BE2C (cell line): ENCODE results near the gene TMEFF2.

ENCODE experiments used
- DNase-seq: peaks from one replicate; pipeline ENCODE4 v3.0.0-alpha.2; 2020
- H3K27me3 ChIP-seq: fragments of 250-450 bp; sonication (Bioruptor Pico); 2 replicates; pipeline ENCODE4 v1.5.1; 2020; ENCODE audit warnings: mild to moderate bottlenecking
- H3K36me3 ChIP-seq: fragments of 250-450 bp; sonication (Bioruptor Pico); 2 replicates; pipeline ENCODE4 v1.5.1; 2020; ENCODE audit warnings: mild to moderate bottlenecking
- H3K4me1 ChIP-seq: fragments of 250-450 bp; sonication (Bioruptor Pico); 2 replicates; pipeline ENCODE4 v1.5.1; 2020
- H3K4me3 ChIP-seq: 2 replicates; pipeline ENCODE4 v1.5.1; 2011; ENCODE audit warnings: low read depth, low read length
- H3K9me3 ChIP-seq: fragments of 250-450 bp; sonication (Bioruptor Pico); 2 replicates; pipeline ENCODE4 v1.5.1; 2020
- TF ChIP-seq, protein P1 (sequence below): IDR thresholded peaks from 2 replicates; pipeline ENCODE4 v1.5.1; 2012; ENCODE audit warnings: mild to moderate bottlenecking, low read depth, low read length

Gene TMEFF2

DNA sequence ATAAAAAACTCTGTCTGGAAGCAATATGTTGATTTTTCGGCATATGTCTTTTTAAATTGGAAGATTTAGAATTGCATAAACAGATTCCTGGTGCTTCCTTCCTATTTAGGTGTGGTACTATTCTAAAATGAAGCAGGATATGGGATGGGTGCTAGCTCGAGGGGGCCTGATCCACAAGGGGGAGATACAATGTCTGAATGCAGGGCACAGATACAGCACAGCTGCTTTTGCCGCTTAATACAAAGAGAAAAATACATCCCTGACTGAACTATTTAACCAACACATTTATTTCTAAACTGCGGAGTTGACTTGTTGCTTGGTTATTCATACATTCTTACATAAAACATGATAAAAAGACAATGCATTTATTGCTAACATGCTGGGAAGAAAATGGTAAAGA, 169.1 kb downstream of the TMEFF2 start:
- no peaks in the 10 kb centered on the region for H3K27me3 ChIP-seq
- H3K4me3 ChIP-seq = no peak overlapping the region
- TF ChIP-seq, protein P1, sequence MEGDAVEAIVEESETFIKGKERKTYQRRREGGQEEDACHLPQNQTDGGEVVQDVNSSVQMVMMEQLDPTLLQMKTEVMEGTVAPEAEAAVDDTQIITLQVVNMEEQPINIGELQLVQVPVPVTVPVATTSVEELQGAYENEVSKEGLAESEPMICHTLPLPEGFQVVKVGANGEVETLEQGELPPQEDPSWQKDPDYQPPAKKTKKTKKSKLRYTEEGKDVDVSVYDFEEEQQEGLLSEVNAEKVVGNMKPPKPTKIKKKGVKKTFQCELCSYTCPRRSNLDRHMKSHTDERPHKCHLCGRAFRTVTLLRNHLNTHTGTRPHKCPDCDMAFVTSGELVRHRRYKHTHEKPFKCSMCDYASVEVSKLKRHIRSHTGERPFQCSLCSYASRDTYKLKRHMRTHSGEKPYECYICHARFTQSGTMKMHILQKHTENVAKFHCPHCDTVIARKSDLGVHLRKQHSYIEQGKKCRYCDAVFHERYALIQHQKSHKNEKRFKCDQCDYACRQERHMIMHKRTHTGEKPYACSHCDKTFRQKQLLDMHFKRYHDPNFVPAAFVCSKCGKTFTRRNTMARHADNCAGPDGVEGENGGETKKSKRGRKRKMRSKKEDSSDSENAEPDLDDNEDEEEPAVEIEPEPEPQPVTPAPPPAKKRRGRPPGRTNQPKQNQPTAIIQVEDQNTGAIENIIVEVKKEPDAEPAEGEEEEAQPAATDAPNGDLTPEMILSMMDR = no peak
- H3K4me1 ChIP-seq = no peaks in the 10 kb centered on the region
- no peaks in the 10 kb centered on the region for H3K9me3 ChIP-seq
- DNase-seq = no peak
- no peaks in the 10 kb centered on the region for H3K36me3 ChIP-seq

DNA sequence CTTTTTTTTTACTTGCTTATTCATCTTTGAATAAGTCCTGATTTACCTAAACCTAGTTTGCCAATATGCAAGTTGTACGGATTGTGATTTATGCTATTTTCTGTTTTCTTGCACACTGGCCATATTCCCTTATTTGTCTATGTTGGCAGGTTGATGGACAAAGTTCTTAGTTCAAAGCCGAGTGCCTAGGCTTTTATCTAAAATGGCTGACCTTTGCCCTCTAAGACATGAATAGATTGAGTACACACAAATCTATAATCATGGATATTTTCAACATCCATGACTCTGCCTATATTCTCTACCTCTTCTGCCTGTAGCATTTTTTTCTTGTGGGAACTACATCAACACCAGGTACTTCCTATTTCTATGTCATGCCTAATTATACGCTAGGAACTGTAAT, 171.7 kb downstream of the TMEFF2 start:
- H3K4me3 ChIP-seq = no peak overlapping the region
- no peaks in the 10 kb centered on the region for H3K27me3 ChIP-seq
- no peaks in the 10 kb centered on the region for H3K4me1 ChIP-seq
- no peak for DNase-seq
- no peaks in the 10 kb centered on the region for H3K9me3 ChIP-seq
- TF ChIP-seq, protein P1 = no peak
- H3K36me3 ChIP-seq = no peaks in the 10 kb centered on the region

DNA sequence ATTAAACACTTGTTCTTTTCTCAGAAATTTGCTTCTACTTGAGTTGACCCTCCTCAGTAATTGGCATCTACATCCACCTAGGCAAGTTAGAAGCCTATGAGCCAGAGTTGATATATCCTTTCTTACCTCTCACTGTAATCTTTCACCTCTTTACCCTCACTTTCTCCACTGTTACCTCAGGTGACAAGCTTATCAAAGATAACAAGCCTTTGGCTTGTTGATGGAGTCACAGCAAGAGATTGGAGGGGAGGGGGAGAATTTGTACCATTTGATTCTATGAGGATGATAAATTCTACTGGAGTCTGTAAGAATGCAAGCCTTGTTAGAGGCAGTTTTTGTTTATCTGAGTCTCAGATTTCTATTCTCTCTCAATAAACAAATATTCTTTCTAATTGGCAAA, 176.9 kb downstream of the TMEFF2 start:
- no peaks in the 10 kb centered on the region for H3K36me3 ChIP-seq
- H3K4me1 ChIP-seq = no peaks in the 10 kb centered on the region
- H3K4me3 ChIP-seq = no peak overlapping the region
- no peak for DNase-seq
- no peaks in the 10 kb centered on the region for H3K27me3 ChIP-seq
- H3K9me3 ChIP-seq = no peaks in the 10 kb centered on the region
- TF ChIP-seq, protein P1 = no peak

DNA sequence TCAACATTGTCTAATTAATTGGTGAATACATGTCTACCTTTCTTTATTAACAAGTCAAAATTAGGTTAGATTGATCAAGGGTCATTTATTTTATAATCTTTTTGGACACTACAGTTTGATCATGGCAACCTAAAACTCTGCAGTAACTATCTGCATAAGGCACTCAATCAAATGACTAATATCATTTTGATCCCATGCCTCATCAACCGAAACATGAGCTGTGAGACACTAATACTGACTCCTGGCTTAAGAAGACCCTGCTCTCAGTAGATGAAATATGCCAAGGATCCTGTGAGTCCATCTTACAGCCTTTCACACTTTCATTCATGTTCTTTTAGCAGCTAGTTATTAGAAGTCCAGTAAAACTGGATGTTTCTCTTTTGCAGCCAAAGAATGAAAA, 178.5 kb downstream of the TMEFF2 start:
- Histone ChIP-seq H3K4me1 (no peaks in the 10 kb centered on the region), H3K27me3 (no peaks in the 10 kb centered on the region), H3K4me3 (no peak overlapping the region), H3K9me3 (no peaks in the 10 kb centered on the region), H3K36me3 (no peaks in the 10 kb centered on the region)
- DNase-seq = no peak
- TF ChIP-seq, protein P1 = no peak

DNA sequence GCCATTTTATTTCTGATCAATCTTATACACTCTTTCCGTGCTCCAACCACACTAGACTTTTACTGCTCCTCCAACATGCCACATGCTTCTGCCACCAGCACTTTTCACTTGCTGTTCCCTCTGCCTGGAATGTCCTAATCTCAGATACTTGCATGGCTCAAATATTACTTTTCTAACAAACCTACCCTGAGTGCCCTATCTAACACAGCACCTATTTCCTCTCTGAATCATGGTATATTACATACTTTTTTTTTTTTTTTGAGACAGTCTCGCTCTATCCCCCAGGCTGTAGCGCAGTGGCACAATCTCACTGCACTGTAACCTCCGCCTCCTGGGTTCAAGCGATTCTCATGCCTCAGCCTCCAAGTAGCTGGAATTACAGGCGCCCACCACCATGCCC, 181.5 kb downstream of the TMEFF2 start:
- no peaks in the 10 kb centered on the region for H3K27me3 ChIP-seq
- H3K36me3 ChIP-seq = no peaks in the 10 kb centered on the region
- TF ChIP-seq, protein P1 = no peak

DNA sequence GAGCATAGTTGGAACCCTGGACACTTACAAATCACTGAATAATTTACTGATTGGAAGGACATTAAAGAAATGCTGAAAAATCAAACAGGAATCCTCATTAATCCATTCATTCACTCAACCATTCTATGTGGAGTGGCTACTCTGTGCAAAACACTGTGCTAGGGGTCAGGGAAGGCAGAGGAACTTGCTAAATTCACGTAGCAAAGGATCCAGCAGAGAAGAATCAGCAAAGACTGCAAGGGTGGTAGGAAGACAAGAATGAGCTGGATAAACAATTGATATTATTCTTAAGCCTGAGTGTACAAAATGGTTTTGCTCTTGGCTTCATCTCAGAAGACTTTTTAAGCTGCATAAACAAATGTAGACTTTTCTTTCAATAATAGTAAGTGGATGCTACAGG, 183.5 kb downstream of the TMEFF2 start:
- H3K27me3 ChIP-seq = no peaks in the 10 kb centered on the region
- no peaks in the 10 kb centered on the region for H3K9me3 ChIP-seq
- peaks cover 4% of the 10 kb centered on the region; the same call in 1 of the 2 replicates for H3K4me1 ChIP-seq
- no peaks in the 10 kb centered on the region for H3K36me3 ChIP-seq
- no peak for DNase-seq
- TF ChIP-seq, protein P1 = no peak
- H3K4me3 ChIP-seq = no peak overlapping the region

More for the DNA sequence above, 181.5 kb downstream of the TMEFF2 start:
- no peak overlapping the region for H3K4me3 ChIP-seq
- no peaks in the 10 kb centered on the region for H3K9me3 ChIP-seq
- no peaks in the 10 kb centered on the region for H3K4me1 ChIP-seq
- no peak for DNase-seq
